GM12878 (cell line): ENCODE measurements around the gene SPRY2.

Source experiments
- CTCF ChIP-seq, 3 experiments: IDR thresholded peaks in 2 of 3; conservative IDR thresholded peaks in 1 of 3; 2 replicates each; pipeline ENCODE4 v1.5.1; 2011; ENCODE audit warnings: low read depth in 3 of 3, low read length in 3 of 3, mild to moderate bottlenecking in 3 of 3, control low read depth in 2 of 3, moderate library complexity in 2 of 3, inconsistent platforms in 1 of 3, mixed read lengths in 1 of 3; ENCODE audit not compliant: control insufficient read depth in 2 of 3, insufficient read depth in 1 of 3; ENCODE audit errors: extremely low read depth in 1 of 3
- EGR1 ChIP-seq, 2 experiments: IDR thresholded peaks; 1 replicate in 1 of 2; 2 replicates in 1 of 2; pipeline ENCODE4 v1.6.1; 2011 to 2012; ENCODE audit warnings: low read depth in 2 of 2, low read length in 2 of 2, borderline replicate concordance in 1 of 2, mild to moderate bottlenecking in 1 of 2, moderate library complexity in 1 of 2
- EZH2 ChIP-seq: IDR thresholded peaks from 2 replicates; pipeline ENCODE4 v1.6.1; 2012; ENCODE audit warnings: low read depth, mild to moderate bottlenecking, control low read depth, inconsistent platforms, low read length, borderline replicate concordance; ENCODE audit not compliant: control insufficient read depth
- FOS ChIP-seq: IDR thresholded peaks from 3 replicates; pipeline ENCODE4 v1.6.1; 2011; ENCODE audit warnings: borderline replicate concordance; ENCODE audit not compliant: insufficient read length; ENCODE audit errors: extremely low read depth
- MEF2A ChIP-seq: IDR thresholded peaks from 2 replicates; pipeline ENCODE4 v1.6.1; 2011; ENCODE audit warnings: low read depth, mild to moderate bottlenecking, low read length, moderate library complexity; ENCODE audit not compliant: insufficient read depth
- POLR2A ChIP-seq: IDR thresholded peaks from 2 replicates; pipeline ENCODE4 v1.6.1; 2011; ENCODE audit warnings: low read depth, mild to moderate bottlenecking, low read length
- SP1 ChIP-seq: IDR thresholded peaks from one replicate; pipeline ENCODE4 v1.6.1; 2011; ENCODE audit warnings: low read depth, low read length
- TF ChIP-seq, protein P1 (sequence below): IDR thresholded peaks from 2 replicates; pipeline ENCODE4 v1.6.1; 2012; ENCODE audit warnings: mild to moderate bottlenecking, low read depth, low read length

DNA sequence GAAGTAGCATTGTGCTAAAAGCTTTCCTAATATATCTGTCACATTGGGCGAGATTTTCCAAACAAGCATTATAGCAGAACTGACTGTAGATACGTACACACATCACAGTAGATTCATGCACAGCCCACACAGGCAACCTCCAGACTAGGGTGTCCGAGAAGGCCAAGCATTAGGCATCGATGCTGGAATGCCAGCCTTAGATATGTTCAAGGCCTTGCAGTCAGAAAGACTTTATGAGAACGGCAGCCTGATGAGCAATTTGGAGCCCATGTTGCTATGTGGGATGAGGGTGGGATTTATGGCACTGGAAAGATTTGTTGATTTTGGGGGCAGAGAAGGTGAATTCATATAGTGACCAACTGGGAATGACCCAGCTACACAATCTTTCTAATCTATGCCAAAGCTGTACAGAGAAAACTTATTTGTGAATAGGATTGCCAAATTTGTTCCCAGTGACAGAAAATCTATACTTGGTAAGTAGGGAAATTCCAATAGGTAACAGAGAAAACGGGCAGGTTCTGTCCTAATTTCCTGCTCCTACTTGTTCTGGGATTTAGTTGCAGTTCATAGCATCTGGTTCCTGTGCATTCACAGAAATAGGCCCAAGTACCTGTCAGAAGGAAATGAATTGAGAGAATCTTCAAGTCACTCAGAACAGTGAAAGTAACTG is 31.0 kb upstream of the SPRY2 start:
- no peak for TF ChIP-seq CTCF (IDR thresholded peaks at IDR 0.05 in 2 of 3, conservative IDR thresholded peaks at IDR 0.05 in 1 of 3; ENCODE audit: control insufficient read depth in 2 of 3, extremely low read depth in 1 of 3, insufficient read depth in 1 of 3, low read depth in 3 of 3, low read length in 3 of 3)
- TF ChIP-seq, protein P1, sequence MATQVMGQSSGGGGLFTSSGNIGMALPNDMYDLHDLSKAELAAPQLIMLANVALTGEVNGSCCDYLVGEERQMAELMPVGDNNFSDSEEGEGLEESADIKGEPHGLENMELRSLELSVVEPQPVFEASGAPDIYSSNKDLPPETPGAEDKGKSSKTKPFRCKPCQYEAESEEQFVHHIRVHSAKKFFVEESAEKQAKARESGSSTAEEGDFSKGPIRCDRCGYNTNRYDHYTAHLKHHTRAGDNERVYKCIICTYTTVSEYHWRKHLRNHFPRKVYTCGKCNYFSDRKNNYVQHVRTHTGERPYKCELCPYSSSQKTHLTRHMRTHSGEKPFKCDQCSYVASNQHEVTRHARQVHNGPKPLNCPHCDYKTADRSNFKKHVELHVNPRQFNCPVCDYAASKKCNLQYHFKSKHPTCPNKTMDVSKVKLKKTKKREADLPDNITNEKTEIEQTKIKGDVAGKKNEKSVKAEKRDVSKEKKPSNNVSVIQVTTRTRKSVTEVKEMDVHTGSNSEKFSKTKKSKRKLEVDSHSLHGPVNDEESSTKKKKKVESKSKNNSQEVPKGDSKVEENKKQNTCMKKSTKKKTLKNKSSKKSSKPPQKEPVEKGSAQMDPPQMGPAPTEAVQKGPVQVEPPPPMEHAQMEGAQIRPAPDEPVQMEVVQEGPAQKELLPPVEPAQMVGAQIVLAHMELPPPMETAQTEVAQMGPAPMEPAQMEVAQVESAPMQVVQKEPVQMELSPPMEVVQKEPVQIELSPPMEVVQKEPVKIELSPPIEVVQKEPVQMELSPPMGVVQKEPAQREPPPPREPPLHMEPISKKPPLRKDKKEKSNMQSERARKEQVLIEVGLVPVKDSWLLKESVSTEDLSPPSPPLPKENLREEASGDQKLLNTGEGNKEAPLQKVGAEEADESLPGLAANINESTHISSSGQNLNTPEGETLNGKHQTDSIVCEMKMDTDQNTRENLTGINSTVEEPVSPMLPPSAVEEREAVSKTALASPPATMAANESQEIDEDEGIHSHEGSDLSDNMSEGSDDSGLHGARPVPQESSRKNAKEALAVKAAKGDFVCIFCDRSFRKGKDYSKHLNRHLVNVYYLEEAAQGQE, result no peak
- no peak for TF ChIP-seq EGR1 (IDR thresholded peaks at IDR 0.05; ENCODE audit: borderline replicate concordance in 1 of 2, low read depth in 2 of 2, low read length in 2 of 2)
- no peak for TF ChIP-seq EZH2
- no peak for TF ChIP-seq SP1
- TF ChIP-seq POLR2A, result no peak
- TF ChIP-seq MEF2A, result no peak
- TF ChIP-seq FOS, result no peak
